HUDEP-2 (cell line): ENCODE results near the gene HDAC9.

Source experiments
- DNase-seq, 76 experiments: peaks; one replicate each; lab custom pipeline; 2025; ENCODE audit not compliant: unreplicated experiment in 76 of 76; lab: John Stamatoyannopoulos, UW

Gene HDAC9

DNA sequence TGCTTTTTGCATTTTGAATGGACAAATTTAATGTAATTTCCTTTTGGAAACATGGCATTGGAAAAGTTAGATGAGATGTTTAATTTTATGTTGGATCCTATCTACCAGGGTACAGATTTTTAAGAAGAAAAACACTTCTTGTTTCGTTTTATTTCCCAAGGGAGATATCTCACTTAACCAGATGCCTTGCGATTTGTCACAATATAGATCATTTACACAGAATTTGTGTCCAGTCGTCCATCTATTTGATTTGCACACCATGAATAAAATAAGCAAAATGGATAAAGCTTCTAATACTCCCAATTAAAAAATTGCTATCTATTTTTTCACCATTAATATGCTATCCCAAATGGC, 25.7 kb downstream of the HDAC9 start:
- DNase-seq = no peak

DNA sequence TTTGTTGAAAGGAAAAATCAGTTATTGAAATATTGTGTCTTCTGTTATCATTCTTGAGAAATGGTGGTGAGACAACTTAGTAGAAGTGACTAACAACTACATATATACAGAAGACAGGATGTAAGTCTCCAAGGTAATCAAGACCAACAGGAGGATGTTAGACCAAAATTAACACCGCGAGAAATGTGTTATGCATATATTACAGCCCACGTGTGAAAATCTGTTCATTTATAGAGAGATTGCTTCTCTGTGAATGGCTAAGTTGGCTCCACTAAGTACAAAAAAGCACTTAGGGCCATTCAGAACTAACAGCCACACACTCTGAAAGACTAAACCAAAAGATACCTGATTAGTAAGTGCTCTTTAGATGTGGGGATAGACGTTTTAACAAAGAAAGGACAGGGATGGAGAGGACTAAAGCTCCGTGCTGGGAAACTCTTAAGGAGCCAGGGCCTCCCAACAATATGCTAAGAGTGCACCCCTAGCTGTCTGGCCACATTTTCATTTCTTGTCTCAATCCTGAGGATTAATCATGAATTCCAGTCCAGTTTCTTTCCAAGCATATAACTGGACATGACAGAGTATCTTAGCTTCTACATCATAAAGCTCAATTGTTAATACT, 26.5 kb downstream of the HDAC9 start:
- no peak for DNase-seq

DNA sequence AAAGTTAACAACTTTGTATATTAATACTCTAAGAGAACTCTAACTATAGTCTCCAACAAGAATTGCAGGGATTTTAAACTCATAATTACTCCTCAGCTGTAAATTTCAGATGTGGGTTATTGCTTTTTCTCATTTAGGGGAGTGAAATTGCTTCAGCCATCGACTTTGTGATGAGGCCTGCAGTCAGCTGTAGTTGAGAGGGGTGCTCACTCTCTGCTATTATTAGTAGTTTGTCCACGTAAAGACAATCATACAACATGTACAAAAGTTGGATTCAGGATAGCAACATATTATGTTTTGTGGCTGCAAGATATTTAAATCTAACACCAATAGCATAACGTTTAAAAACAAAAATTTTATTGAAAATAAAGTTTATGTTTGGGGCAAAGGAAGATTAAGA, 28.7 kb downstream of the HDAC9 start:
- no peak for DNase-seq

DNA sequence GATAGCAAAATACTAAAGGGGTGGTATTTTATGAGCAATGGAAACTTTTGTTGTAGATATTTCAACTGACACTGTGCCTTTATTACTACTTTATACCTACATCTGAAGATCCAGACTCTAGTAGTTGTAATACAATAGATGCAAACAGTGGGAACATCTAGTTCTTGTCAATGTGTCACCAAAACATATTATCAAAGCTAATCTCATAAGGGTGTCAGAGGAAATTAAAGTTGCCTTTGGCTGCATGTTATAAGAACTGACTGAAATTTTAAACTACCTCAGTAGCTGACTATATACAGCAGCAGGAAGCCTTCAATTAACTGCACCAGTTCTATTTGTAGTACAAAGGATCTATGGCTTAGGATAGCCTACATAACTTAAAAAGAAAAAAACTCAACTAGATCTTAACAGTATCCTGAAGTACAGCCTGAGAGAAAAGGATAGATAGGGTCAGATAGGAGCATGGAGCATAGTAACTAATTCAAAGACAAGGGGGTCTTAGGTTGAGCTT, 30.9 kb downstream of the HDAC9 start:
- DNase-seq = no peak

DNA sequence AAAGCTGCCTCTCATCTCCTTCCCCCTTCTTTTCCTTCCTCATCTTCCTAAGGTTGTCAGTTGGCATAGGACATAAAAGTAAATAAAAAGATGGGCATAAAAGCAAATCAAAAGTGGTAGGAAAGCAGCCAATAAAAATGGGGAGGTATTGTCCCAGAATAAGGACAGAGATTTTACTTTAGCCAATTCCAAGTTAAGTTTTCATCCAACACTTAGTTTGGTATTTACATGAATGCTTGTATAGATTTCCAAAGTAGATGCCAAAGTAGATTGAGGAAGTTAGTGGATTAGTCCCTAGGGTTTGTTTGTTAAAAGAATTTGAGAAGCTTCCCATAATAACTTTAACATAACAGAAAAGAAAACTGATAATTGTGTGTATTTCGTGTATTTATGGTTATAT, 33.7 kb downstream of the HDAC9 start:
- DNase-seq = no peak

DNA sequence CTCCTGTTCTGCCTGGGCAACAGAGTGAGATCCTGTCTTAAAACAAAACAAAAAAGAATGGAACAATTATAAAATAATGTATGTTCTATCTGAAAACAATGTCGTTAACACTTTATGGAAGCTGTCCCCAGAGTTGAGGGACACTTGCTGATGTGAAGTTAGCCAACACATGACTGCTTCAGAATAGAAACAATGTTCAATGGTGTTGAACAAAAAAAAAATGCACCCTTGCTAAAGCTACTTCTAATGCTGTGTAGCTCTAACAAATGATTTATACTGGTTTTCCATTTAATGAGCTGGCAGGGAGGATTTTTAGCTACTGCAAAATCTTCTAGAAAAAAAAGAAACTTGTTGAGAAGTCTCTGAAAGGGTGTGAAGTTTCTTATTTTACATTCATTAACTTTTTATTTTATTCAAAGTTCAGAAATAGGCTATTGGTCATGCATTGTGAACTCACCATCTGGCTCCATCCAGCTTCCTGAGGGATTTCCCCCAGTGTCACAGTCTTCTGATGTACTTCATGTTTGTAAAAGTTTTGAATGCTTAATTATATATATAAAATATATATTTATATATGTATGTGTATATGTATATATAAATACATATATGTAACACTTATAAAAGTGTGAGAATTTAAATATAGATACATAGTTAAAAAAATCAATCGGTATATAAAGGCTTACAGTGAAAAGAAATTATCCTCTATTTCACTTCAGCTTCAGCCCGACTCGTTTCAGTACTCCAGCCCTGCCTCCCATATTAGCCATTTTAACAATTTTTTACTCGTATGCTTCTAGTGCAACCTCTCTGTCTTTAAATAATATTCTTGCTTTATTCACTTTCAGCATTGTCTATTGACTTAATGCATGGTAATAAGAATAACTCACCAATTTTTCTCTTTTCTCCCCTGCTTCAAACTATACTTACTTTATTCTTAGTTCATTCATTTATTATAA, 35.0 kb downstream of the HDAC9 start:
- no peak for DNase-seq

DNA sequence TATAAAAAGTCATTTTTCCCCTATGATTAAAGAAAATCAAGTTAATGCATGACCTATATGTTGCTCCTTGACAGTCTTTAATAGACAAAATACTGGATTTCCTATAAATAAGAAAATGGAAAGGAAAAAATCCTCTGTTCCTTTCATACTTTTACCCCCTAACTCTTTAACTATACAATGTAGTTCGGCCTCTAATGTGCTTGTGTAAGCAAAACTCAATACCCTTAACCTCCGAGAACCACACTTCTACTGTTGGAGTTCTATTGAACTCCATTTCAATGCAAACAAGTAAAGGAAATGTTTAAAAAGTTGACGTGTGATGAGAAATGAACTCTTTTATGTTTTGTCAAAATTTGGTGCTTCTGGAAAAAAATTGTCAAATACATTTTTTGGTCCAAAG, 36.0 kb downstream of the HDAC9 start:
- no peak for DNase-seq

DNA sequence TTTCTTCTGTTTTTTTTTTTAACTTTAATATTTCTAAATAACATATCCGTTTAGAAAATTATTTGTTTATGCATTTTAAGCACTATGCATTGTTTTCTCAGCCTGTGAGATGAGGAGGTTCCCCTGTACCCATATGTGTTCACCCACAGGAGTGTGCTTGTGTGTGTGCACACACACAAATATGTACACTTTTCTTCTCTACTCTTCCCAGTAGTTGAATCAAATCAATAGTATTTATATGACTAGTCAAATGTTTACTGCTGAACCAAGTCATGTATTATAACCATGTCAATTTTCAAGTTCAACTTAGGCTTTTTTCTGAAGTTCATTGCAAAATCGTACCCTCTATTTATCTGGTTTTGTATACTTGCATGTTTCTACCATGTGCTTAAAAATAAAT, 37.3 kb downstream of the HDAC9 start:
- DNase-seq = no peak

DNA sequence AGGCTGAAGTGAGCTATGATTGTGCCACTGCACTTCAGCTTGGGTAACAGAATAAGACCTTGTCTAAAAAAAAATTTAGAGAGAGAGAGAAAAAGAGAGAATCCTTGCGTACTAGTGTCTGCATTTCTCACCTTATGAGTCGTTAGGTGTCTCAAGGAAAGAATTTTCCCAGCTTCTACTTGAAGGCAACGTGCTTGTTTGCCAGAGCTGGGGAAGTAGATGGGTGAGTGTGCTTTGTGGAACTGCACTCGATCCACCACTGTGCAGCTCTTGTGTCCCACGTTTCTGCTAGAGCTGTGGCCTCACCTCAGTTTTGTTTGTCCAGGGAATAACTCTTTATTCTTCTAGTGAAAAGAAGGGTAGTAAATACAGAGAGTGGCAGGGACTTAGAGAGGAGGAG, 38.9 kb downstream of the HDAC9 start:
- no peak for DNase-seq

DNA sequence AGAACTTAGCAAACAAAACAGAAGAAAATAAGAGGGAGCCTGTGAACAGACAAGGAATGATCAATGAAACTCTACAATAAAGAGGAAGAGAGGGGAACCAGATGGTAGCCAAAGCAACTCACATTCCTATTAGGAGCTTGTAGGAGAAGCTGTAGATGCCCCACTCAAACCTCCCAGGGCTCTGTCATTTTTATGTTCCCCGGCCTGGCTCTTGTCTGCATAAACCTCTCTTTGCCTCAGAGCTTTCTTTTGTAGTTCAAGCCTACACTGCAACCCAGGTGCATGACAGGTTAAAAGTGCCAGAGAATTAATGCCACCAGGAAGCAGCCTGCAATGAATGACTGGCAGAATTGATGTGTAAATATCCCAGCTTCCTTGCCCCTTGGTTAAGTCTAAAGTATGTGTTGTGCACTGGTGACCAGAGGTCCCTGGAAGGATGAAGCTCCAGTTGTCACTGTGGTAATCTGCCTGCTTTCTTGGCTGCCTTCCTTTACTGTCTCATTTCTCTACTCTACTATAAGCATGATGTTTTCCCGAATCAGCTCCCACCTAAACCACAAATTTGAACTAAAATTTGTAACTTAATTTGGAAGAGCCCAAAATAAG, 40.4 kb downstream of the HDAC9 start:
- no peak for DNase-seq

DNA sequence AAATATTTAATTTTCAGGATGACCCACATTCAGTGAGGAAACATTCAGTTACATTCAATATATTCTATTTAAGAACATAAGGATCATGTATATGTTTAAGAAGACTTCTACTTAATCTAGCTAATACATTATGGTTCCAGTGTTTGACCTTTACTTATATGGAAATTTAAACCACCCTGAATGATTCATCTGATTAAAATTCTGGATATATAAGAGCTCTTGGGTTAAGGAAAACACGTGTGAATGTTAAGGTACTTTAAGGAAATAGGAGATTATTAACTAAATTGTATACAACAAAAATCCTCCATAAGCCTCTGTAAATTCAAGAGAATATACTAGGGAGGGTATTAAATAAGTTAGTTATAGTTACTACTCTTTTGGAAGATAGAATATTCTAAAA, 40.9 kb downstream of the HDAC9 start:
- DNase-seq = no peak

DNA sequence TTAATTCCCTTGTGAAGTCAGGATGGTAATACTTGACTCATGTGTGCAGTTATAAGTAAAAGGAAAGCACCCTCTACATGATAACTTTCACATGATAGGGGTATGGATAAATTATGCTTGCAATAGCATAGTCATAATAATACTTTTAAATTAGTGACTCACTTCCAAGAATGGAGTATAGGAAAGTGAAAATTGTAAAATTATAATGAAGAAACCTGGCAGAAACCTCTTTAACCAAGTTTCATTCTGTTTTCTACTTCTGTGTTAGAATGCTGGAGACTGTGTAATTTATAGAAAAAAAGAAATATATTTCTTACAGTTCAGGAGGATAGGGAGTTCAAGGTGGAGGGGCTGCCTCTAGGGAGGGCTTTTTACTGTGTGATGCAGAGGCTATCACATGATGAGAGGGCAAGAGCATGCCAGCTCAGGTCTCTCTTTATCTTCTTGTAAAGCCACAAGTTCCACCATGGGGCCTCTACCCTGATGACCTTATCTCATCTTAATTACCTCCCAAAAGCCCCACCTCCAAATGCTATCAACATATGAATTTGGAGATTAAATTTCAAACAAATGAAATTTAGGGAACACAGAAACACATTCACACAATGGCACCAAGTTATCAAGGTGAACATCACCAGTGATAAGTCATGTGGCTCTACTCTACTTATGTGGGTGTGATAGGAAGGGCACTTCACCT, 43.2 kb downstream of the HDAC9 start:
- DNase-seq = peak in 4 of 76 experiments; percentile 5 to 42 (median 8)

DNA sequence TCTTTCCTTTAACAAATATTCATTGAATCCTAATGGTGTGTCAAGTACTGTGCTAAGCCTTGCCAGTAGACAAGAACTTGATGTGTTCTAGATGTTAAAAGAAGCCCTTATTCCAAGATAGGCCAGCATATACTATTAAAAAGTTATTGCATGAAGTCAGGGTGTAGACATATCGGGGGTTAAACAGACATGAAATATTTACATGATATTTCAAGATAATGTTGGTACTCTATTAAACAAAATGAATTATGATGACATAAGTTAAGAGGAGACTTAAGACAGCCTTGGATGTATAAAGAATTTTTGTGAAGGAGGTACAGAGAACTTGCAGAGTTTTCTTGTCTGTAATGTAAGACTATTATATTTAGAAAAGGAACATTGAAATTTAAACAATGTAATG, 44.8 kb downstream of the HDAC9 start:
- DNase-seq = no peak

DNA sequence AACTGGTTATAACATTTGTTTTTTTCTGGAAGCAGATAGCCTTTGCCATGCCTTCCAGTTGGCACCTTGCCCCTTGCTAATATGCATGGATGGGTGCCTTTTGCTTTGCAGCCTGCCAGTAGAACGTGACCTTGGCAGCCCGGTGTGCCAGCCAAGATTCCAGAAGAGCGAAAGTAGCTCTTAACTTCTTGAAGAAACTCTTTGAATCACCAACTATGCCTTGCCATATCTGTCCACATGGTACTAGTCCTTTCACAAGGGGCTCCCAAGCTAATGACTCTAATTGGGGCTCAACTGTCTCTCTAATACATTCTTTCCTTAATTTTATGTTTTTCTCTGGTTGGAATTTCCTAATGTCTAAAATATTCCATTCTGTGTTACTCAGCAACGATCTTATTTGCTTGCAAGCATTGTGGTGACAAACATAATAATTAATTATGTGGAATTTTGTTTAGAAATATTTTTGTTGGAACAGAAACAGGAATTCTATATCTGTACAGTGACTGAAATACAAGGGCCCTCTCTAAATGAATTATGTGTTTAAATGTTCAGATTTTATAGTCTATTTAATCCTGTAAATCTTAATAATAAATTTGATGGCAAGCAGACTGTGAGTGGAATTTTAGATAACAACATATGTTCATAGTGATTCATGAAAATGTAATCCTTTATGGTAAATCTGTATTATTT, 45.8 kb downstream of the HDAC9 start:
- DNase-seq = no peak

DNA sequence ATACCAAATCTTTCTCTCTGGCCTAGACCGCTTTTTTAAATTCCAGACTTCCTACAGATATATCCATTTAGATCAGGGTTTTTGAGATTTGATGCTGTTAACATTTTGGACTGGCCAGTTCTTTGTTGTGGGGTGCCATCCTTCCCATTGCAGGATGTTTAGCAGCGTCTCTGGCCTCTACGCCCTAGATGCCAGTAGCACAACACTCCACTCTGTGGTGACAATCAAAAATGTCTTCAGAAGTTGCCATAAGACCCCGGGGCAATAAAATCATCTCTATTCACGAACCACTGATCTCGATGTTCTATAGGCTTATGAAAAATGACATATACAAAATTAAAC, 46.3 kb downstream of the HDAC9 start:
- DNase-seq = no peak

DNA sequence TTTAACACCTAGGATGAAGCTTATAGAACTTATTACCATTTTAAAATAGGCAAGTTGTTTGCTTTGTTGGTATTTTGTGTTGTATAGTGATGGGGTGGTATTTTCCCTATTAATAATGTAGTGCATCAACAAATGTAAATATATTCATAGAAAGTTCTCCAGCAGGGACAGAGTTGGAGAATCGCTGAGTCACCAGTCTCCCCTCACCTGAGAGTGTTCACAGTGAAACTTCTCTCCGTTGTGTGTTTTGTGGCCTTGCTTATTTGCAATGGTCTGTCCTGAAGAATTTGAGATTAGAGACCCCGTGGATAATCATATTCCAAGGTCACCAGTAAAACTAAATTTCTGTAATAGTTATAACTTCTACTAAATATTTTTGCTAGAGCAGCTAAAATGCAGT, 51.0 kb downstream of the HDAC9 start:
- no peak for DNase-seq

DNA sequence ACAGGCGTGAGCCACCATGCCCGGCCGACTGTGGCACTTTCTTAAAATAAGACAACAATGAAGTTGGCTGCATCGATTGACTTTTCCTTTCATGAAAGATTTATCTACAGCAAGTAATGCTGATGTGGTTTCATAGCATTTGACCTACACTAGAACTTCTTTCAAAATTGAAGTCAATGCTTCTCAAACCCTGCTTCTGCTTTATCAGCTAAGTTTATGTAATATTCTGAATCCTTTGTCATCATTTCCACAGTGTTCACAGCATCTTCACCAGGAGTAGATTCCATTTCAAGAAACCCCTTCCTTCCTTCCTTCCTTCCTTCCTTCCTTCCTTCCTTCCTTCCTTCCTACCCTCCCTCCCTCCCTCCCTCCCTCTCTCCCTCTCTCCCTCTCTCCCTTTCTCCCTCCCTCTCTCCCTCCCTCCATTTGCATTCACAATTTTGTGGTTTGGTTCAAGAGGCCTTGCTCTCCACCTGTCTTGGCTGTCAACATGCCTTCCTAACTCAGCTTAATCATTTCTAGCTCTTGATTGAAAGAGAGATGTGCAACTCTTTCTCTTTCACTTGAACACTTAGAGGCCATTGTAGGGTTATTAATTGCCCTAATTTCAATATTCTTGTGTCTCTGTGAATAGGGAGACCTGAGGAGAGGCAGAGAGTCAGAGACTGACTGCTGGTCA, 52.1 kb downstream of the HDAC9 start:
- no peak for DNase-seq

DNA sequence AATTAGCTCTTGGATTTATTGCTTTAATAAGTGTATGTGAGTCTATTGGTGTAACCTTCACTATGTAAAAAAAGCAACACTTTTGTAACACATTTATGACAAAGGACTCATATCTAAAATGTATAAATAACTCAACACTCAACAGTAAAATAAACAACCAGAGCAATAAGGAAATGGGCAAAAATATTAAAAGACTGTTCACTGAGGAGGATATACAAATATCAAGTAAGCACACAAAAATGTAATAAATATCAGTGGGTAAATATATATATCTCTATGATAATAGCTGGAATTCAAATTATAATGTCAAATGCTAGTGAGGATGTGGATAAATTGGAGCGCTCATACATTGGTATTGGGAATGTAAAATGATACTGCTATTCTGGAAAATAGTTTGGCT, 53.0 kb downstream of the HDAC9 start:
- DNase-seq = no peak

DNA sequence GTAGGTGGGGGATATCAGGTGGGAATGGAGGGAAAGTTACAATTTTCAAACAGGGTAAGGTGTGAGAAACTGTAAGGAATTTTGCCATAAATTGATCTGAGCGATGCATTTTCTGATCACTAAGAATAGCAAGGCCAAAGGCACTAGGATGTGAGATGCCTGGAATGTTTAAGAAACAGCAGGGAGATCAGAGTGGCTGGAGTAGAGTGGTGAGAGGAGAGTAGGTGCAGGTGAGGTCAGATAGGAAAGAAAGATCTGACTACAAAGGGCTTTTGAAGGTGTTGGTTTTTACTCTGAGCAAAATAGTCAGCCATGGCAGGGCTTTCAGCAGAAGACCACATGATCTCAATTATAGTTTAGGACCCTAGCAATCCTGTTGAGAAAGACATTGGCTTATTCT, 55.0 kb downstream of the HDAC9 start:
- DNase-seq = no peak

DNA sequence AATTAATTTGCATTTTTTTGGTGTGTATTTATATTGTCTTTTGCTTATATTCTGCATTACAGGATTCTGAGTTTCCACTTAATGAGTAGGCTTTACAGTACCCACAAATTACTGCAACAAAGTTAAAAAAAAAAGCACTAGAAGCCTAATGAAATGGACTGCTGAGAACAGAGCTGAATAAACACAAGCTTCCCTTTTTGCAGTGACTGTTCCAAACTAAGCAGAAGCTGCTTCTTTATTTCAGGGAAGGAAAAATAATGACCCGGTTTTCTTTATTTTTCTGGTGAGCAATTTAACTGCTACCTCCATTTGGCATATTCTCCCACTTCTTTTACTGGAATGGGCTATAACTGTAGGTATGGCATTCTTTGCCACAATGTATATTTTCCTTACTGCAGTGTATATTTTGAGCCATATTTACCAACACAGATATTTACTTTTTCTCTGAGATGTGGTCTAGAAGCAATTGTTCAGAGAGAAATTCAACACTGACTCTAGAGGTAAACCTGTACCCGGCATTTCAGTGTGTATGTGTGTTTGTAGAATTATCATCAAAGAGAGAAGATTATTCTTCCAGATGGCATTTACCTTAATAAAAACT, 56.9 kb downstream of the HDAC9 start:
- DNase-seq = no peak
